Neural cell (in vitro differentiated cells): Measurements from ENCODE around the gene CDX1.

ENCODE experiments used
- CTCF ChIP-seq: fragments of 450-650 bp; IDR thresholded peaks from 2 replicates; pipeline ENCODE4 v1.5.1; 2014; ENCODE audit warnings: antibody characterized with exemption, mild to moderate bottlenecking, moderate library complexity; ENCODE audit not compliant: poor library complexity, severe bottlenecking
- EP300 ChIP-seq: fragments of 450-650 bp; conservative IDR thresholded peaks from 2 replicates; pipeline ENCODE4 v1.6.1; 2014; ENCODE audit warnings: antibody characterized with exemption, mild to moderate bottlenecking, moderate library complexity; ENCODE audit not compliant: poor library complexity, severe bottlenecking
- EZH2 ChIP-seq: fragments of 200-600, 300-800 bp; shearing (Covaris generic), sonication (generic); IDR thresholded peaks from 2 replicates; pipeline ENCODE4 v1.6.1; 2014; ENCODE audit warnings: antibody characterized with exemption, low read length, borderline replicate concordance, mild to moderate bottlenecking; ENCODE audit not compliant: insufficient read depth, poor library complexity, severe bottlenecking
- POLR2AphosphoS5 ChIP-seq: IDR thresholded peaks from 2 replicates; pipeline ENCODE4 v1.6.1; 2012
- RAD21 ChIP-seq: fragments of 450-650 bp; conservative IDR thresholded peaks from 2 replicates; pipeline ENCODE4 v1.6.1; 2014; ENCODE audit warnings: antibody characterized with exemption, mild to moderate bottlenecking, moderate library complexity
- REST ChIP-seq: IDR thresholded peaks from 2 replicates; pipeline ENCODE4 v1.6.1; 2012; ENCODE audit warnings: borderline replicate concordance
- TAF1 ChIP-seq: IDR thresholded peaks from 2 replicates; pipeline ENCODE4 v1.6.1; 2012; ENCODE audit warnings: low read depth

- TF ChIP-seq CTCF (no peak), TAF1 (no peak), EZH2 (no peak), RAD21 (no peak), REST (no peak), EP300 (no peak), POLR2AphosphoS5 (no peak)
Observed at GRCh38 chr5:150131461-150131860, 35.1 kb upstream of the CDX1 start.
